ENCODE data around the gene ZC3H13. TPM values are rescaled to one million over a fixed set of nuclear protein-coding genes. Genes with fewer than 3 reads are reported as not detected.

Gene ZC3H13
- total RNA-seq, 4 donors from 2014 or later = 14.7 to 20.7 (median 17.1) TPM

DNA sequence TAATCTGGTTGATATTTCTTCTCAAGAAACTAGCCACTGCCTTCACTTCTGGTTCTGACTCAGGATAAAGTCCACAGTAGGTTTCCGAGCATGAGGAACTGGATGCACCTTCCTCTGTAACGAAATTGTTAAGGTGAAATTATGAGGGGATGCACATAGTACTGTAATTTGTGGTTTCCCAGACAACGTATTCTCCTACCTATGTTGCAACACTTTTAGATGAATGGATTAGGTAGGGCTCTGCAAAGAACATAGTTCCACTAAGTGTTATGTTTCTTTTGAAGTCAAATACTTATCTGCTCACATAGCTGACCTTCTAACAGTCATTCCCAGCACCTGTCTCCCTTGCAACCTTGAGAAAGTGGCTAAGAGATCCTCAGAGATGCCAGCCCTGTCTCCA, 5.7 kb upstream of the ZC3H13 start:
- Histone ChIP-seq H3K27me3 (no peaks in the 10 kb centered on the region), H3K9me3 (no peaks in the 10 kb centered on the region), H3K36me3 (no peaks in the 10 kb centered on the region), H3K4me1 (peaks cover 2 to 5% of the 10 kb centered on the region in 2 donors), H3K4me3 (no peak overlapping the region), H3K27ac (no peak overlapping the region)
- DNase-seq = no peak
- ATAC-seq = no peak
- intact Hi-C loops (cut with DNase I; ENCODE audit: low total_unique reads) (no loop called here), in situ Hi-C loops (cut with MboI; ENCODE audit: low sequenced_read_pairs in 4 of 4) (no loop called here)
- TF ChIP-seq, protein P1, sequence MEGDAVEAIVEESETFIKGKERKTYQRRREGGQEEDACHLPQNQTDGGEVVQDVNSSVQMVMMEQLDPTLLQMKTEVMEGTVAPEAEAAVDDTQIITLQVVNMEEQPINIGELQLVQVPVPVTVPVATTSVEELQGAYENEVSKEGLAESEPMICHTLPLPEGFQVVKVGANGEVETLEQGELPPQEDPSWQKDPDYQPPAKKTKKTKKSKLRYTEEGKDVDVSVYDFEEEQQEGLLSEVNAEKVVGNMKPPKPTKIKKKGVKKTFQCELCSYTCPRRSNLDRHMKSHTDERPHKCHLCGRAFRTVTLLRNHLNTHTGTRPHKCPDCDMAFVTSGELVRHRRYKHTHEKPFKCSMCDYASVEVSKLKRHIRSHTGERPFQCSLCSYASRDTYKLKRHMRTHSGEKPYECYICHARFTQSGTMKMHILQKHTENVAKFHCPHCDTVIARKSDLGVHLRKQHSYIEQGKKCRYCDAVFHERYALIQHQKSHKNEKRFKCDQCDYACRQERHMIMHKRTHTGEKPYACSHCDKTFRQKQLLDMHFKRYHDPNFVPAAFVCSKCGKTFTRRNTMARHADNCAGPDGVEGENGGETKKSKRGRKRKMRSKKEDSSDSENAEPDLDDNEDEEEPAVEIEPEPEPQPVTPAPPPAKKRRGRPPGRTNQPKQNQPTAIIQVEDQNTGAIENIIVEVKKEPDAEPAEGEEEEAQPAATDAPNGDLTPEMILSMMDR (IDR thresholded peaks at IDR 0.05 in 4 of 5, conservative IDR thresholded peaks at IDR 0.05 in 1 of 5) = no peak
- TF ChIP-seq POLR2A (IDR thresholded peaks at IDR 0.05) = no peak

DNA sequence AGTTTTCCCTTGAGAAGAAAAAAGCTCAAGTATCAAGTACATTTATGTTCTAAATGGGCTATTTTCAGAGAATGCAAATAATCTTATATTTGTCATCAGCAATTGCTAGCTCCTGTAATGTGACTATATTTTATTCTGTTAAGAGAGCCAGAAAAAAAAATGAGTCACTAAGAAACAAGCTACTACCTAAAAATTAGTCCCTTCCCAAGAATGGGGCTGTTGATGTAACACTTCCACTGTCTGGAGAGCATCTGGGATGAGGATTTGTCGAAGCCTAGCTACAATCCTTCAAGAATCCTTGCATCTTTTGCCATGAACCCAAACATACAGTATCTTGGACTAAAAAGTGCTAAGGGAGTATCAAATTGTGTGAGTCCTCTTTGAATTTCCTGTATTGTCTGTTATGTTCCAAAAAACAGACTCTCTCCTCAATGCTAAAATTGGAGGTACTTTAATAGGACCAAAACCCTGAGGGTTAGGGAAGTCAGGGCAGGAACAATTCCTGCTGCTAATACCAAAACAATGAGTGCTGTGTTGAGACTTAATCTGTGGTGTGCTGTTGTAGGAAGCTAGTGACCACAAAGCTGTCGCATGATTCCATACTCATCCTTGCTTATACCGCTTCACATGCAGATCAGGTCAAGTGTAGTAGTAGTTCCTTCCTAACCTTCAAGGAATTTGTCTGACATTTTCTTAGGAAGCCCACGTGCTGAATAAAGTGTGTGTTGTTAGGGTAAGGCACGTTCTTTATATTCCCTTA, 4.9 kb upstream of the ZC3H13 start:
- intact Hi-C loops (cut with DNase I; ENCODE audit: low total_unique reads) (no loop called here), in situ Hi-C loops (cut with MboI; ENCODE audit: low sequenced_read_pairs in 4 of 4) (no loop called here)
- DNase-seq = no peak

DNA sequence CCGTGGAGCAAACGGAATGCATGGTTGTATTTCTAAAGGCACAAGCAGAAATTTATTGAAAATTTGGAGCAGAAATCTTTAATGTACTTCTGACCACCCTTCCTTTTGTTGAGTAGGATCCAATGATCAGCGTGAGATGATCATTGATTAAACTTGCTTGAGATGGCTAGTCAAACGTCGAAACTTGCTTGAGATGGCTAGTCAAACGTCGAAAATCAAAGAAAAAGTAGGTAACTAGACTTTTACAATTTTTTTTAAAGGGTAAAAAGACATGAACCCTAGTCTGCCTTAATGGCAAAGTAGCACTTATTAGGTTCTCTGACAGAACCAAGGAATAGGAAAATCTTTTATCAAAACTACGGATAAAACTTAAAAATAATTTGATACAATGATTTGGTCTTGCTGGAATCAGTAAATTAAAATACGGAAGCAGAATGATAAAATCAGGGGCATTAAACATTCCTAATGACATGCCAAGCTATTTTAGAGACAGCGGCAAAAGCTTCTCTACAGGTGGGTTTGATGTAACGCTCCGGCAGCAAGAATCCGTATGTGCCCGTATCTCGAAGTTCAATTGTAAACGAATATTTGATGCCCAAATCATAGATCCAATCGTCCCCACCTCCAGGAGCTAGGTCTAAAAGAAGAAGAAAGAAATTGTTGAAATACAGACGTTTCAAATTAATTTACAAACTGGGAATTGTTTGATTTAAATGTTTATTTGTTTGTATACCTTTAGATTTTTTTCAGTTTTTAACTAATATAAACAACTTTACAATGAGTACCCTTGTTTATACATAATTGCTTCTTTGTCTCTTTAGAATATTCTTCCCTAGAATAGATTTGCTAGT, 841 bp upstream of the ZC3H13 start:
- Histone ChIP-seq H3K27ac (peak overlapping the region; percentile 88 to 96 (median 92)), H3K4me1 (peaks cover 27 to 28% of the 10 kb centered on the region in 2 donors), H3K9me3 (no peaks in the 10 kb centered on the region), H3K27me3 (no peaks in the 10 kb centered on the region), H3K36me3 (no peaks in the 10 kb centered on the region), H3K4me3 (peak overlapping the region; percentile 84 to 97 (median 90))
- intact Hi-C loops (cut with DNase I; ENCODE audit: low total_unique reads) (loop anchor here (5.0 kb wide), 1 partner anchor 246 kb away; no protein-coding TSS in a partner anchor), in situ Hi-C loops (cut with MboI; ENCODE audit: low sequenced_read_pairs in 4 of 4) (no loop called here)
- DNase-seq (no peak), ATAC-seq (no peak)
- TF ChIP-seq, protein P1 (IDR thresholded peaks at IDR 0.05 in 4 of 5, conservative IDR thresholded peaks at IDR 0.05 in 1 of 5) = no peak
- no peak for TF ChIP-seq POLR2A (IDR thresholded peaks at IDR 0.05)

More for the DNA sequence above, 4.9 kb upstream of the ZC3H13 start:
- Histone ChIP-seq H3K36me3 (no peaks in the 10 kb centered on the region), H3K4me3 (no peak overlapping the region), H3K4me1 (peaks cover 7% of the 10 kb centered on the region in 2 donors), H3K27ac (no peak overlapping the region), H3K9me3 (no peaks in the 10 kb centered on the region), H3K27me3 (no peaks in the 10 kb centered on the region)
- no peak for TF ChIP-seq POLR2A (IDR thresholded peaks at IDR 0.05)
- no peak for ATAC-seq

DNA sequence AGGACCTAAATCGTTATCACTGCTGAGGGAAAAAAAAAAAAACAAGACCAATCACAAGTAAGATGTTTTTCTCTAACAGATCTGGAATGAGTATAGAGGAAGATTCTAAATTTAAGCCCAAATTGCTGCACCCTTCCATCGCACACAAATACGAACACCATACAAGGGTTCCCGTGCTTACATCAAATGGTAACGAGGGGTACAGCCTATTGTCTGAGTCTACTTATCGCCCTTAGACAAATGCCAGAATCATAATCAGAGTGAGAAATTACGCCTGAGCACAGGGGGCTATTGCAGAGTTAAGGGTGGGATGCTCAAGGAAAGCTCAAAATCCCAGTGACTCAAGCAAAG, 603 bp downstream of the ZC3H13 start:
- Histone ChIP-seq H3K4me1 (peaks cover 27 to 28% of the 10 kb centered on the region in 2 donors), H3K4me3 (peak overlapping the region; percentile 84 to 97 (median 90)), H3K27me3 (no peaks in the 10 kb centered on the region), H3K36me3 (no peaks in the 10 kb centered on the region), H3K27ac (peak overlapping the region; percentile 88 to 96 (median 92)), H3K9me3 (no peaks in the 10 kb centered on the region)
- in situ Hi-C loops (cut with MboI; ENCODE audit: low sequenced_read_pairs in 4 of 4) = no loop called here
- TF ChIP-seq, protein P1 (IDR thresholded peaks at IDR 0.05 in 4 of 5, conservative IDR thresholded peaks at IDR 0.05 in 1 of 5) = no peak
- no peak for TF ChIP-seq POLR2A (IDR thresholded peaks at IDR 0.05)
- ATAC-seq = peak; percentile 13 to 14
- intact Hi-C loops (cut with DNase I; ENCODE audit: low total_unique reads) = loop anchor here (1.0 to 5.0 kb wide), 2 partner anchors 173 to 245 kb away; no protein-coding TSS in a partner anchor
- no peak for DNase-seq

DNA sequence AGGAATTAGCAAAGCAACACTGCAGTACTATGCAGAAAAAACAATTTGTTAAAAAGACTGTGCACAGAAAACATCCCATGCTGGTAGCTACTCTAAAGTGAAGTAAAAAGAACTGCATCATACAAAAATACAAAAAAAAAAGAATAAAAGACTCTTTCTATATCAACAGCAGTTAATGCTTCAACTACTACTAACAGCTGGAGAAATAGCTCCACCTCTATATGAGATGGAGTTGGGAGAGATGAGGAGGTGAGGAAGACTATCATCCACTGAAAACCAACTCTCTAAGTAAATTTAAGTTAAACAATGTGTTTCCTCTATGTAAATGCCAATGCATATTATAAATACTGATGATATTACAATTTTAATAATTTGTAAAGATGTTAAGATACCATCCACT, 1.8 kb downstream of the ZC3H13 start:
- in situ Hi-C loops (cut with MboI; ENCODE audit: low sequenced_read_pairs in 4 of 4) = no loop called here
- Histone ChIP-seq H3K27me3 (no peaks in the 10 kb centered on the region), H3K4me3 (peak overlapping the region; percentile 1 to 97 (median 89)), H3K4me1 (peaks cover 28% of the 10 kb centered on the region in 2 donors), H3K9me3 (no peaks in the 10 kb centered on the region), H3K27ac (no peak overlapping the region), H3K36me3 (no peaks in the 10 kb centered on the region)
- ATAC-seq (no peak), DNase-seq (no peak)
- intact Hi-C loops (cut with DNase I; ENCODE audit: low total_unique reads) = loop anchor here (5.0 kb wide), 1 partner anchor 243 kb away; no protein-coding TSS in a partner anchor
- no peak for TF ChIP-seq POLR2A (IDR thresholded peaks at IDR 0.05)
- TF ChIP-seq, protein P1 (IDR thresholded peaks at IDR 0.05 in 4 of 5, conservative IDR thresholded peaks at IDR 0.05 in 1 of 5) = no peak

All from gastrocnemius medialis (tissue), 4 donors.